Spleen (tissue), 11 donors: Measurements from ENCODE around the gene LTBP2. TPM values are rescaled to one million over a fixed set of nuclear protein-coding genes. Genes with fewer than 3 reads are reported as not detected.

ENCODE experiments used
- DNase-seq: peaks from one replicate; pipeline ENCODE4 v3.0.0-alpha.2; 2020
- H3K27ac ChIP-seq, 8 donors: fragments of 200-600 bp; sonication (generic) in 7 of 8; 1 replicate in 4 of 8; 2 replicates in 4 of 8; pipeline versions ENCODE4 v1.5.0 to v1.8.0; 2016 to 2021; ENCODE audit warnings: inconsistent platforms in 4 of 8, mild to moderate bottlenecking in 4 of 8, moderate library complexity in 1 of 8
- H3K27me3 ChIP-seq, 7 donors: fragments of 200-600 bp; sonication (generic) in 6 of 7; replicated peaks in 1 of 7; 1 replicate in 4 of 7; 2 replicates in 3 of 7; pipeline versions ENCODE4 v1.5.0 to v1.8.0; 2016 to 2021; ENCODE audit warnings: inconsistent platforms in 3 of 7, mild to moderate bottlenecking in 1 of 7
- H3K36me3 ChIP-seq, 6 donors: fragments of 200-600 bp; sonication (generic) in 5 of 6; 1 replicate in 4 of 6; 2 replicates in 2 of 6; pipeline versions ENCODE4 v1.5.0 to v1.8.0; 2016 to 2021; ENCODE audit warnings: inconsistent platforms in 2 of 6
- H3K4me1 ChIP-seq, 6 donors: fragments of 200-600 bp; sonication (generic) in 5 of 6; 1 replicate in 3 of 6; 2 replicates in 3 of 6; pipeline versions ENCODE4 v1.5.0 to v1.8.0; 2016 to 2021; ENCODE audit warnings: inconsistent platforms in 3 of 6
- H3K4me3 ChIP-seq, 8 donors: fragments of 200-600 bp; sonication (generic) in 7 of 8; 1 replicate in 4 of 8; 2 replicates in 4 of 8; pipeline versions ENCODE4 v1.5.0 to v1.8.0; 2016 to 2021; ENCODE audit warnings: inconsistent platforms in 4 of 8, mild to moderate bottlenecking in 4 of 8, moderate library complexity in 2 of 8
- H3K9me3 ChIP-seq, 8 donors: fragments of 200-600 bp; sonication (generic) in 7 of 8; 1 replicate in 4 of 8; 2 replicates in 4 of 8; pipeline versions ENCODE4 v1.5.0 to v1.8.0; 2016 to 2021; ENCODE audit warnings: inconsistent platforms in 4 of 8
- POLR2A ChIP-seq, 3 donors: fragments of 450-650 bp; IDR thresholded peaks; one replicate each; pipeline ENCODE4 v1.5.1; 2017; ENCODE audit warnings: antibody characterized with exemption in 3 of 3, mild to moderate bottlenecking in 1 of 3
- POLR2AphosphoS5 ChIP-seq, 3 donors: sonication (generic); formaldehyde crosslinking; IDR thresholded peaks; one replicate each; pipeline ENCODE4 v1.5.1; 2017; ENCODE audit warnings: antibody characterized with exemption in 3 of 3
- WGBS, 5 donors: extraction: QIAGEN DNeasy Blood & Tissue Kit in 3 of 5; methylation state at CpG; one replicate each; pipeline versions ENCODE4 v1.1.5 to v1.1.7; 2013 to 2018; 5-methylcytosine and 5-hydroxymethylcytosine counted together
- intact Hi-C: fragments of 100-400 bp; cut with DNase I; formaldehyde crosslinking; loops from one replicate; pipeline ENCODE4 v1.15.0; 2023; ENCODE audit warnings: low total_unique reads
- polyA plus RNA-seq, 3 donors: library from polyadenylated mRNA; stranded (reverse); fragments of 200-250 nt; gene quantifications; one replicate each; pipeline ENCODE4 v1.2.1, GENCODE V29; 2013
- total RNA-seq, 7 donors: library from RNA; depleted of rRNA in 3 of 7; stranded (reverse); fragments of >200 nt in 3 of 7; fragmentation: NEBNext Ultra II Directional in 4 of 7; extraction: Animal tissue kit (Norgen Biotek cat#: 25700) in 4 of 7; gene quantifications; one replicate each; pipeline versions ENCODE4 v1.1.0 to v1.2.1, GENCODE V29; 2016 to 2021
- TF ChIP-seq, protein P1 (sequence below), 11 experiments: fragments of 200-600 bp in 7 of 11; fragments of 450-650 bp in 4 of 11; sonication (generic) in 4 of 11; IDR thresholded peaks in 8 of 11; conservative IDR thresholded peaks in 3 of 11; 1 replicate in 7 of 11; 2 replicates in 4 of 11; pipeline versions ENCODE4 v1.4.0 to v1.8.0; 2016 to 2021; ENCODE audit warnings: antibody characterized with exemption in 11 of 11, inconsistent platforms in 4 of 11, mild to moderate bottlenecking in 1 of 11
- donor health status: healthy with polysubstance abuse.
- donor health status: DM: no; HTN: no; CAD: no; lungs with moderate emphysema.
- donor health status: DM: no; HTN: no; CAD: no.
- donor health status: Bipolar disorder and iron deficiency.
- donor health status: healthy.
- donor health status: DM: no; HTN: no; CAD: no.
- donor health status: DM: yes; HTN: yes; CAD: no.

The LTBP2 gene
- total and polyA plus RNA-seq, 10 donors, result 3.4 to 10.7 (median 5.6) TPM

DNA sequence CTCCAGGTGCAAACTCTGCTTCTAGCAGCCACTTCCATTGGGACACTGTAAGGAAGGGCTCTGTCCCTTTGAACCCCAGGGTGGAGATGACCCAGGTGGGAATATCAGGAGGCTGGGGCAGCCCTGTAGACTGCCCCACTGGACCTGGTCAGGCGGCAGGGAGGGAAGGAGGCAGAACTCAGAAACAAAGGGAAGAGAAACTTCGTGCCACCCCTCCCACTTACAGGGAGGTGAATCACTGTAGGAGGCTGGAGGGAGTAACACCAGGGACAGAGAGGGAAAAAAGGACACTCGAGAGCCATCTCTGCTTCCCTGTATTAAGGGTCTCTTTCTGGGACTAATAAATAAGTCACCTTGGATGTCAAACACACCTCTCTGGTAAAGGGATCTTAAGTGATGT lies 81.0 kb downstream of the LTBP2 start:
- H3K27ac ChIP-seq, result no peak overlapping the region
- TF ChIP-seq POLR2AphosphoS5 (IDR thresholded peaks at IDR 0.05), result no peak
- TF ChIP-seq, protein P1, sequence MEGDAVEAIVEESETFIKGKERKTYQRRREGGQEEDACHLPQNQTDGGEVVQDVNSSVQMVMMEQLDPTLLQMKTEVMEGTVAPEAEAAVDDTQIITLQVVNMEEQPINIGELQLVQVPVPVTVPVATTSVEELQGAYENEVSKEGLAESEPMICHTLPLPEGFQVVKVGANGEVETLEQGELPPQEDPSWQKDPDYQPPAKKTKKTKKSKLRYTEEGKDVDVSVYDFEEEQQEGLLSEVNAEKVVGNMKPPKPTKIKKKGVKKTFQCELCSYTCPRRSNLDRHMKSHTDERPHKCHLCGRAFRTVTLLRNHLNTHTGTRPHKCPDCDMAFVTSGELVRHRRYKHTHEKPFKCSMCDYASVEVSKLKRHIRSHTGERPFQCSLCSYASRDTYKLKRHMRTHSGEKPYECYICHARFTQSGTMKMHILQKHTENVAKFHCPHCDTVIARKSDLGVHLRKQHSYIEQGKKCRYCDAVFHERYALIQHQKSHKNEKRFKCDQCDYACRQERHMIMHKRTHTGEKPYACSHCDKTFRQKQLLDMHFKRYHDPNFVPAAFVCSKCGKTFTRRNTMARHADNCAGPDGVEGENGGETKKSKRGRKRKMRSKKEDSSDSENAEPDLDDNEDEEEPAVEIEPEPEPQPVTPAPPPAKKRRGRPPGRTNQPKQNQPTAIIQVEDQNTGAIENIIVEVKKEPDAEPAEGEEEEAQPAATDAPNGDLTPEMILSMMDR (IDR thresholded peaks at IDR 0.05 in 8 of 11, conservative IDR thresholded peaks at IDR 0.05 in 3 of 11), result no peak
- TF ChIP-seq POLR2A (IDR thresholded peaks at IDR 0.05), result no peak
- H3K4me1 ChIP-seq, result no peaks in the 10 kb centered on the region
- no peaks in the 10 kb centered on the region for H3K36me3 ChIP-seq
- no peak overlapping the region for H3K4me3 ChIP-seq
- DNase-seq, result no peak
- 77 to 84% (median 80%) methylated on average over 3 of the region's 3 CpGs for WGBS, 5 donors
- no peaks in the 10 kb centered on the region for H3K9me3 ChIP-seq
- H3K27me3 ChIP-seq, result no peaks in the 10 kb centered on the region
- intact Hi-C loops, result no loop called here

DNA sequence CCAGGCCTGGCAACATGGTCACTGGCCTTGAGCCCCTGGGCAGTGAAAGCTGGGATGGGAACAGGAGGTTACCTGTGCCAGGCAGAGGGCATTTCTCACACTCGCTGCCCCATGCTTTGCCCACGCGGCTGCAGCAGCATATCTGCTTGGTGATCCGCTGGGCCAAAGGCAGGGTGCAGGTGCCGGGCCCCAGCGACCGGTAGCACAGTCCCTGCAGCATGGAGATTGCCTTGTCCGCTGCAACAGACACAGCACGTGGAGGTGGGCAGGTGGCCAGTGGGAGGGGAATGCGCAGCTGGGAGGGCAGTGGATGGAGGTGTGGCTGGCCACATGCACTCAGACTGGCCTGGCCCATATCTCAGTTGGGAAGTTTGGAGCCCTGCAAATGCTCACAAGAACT lies 83.2 kb downstream of the LTBP2 start:
- intact Hi-C loops, result no loop called here
- no peaks in the 10 kb centered on the region for H3K27me3 ChIP-seq
- TF ChIP-seq POLR2AphosphoS5 (IDR thresholded peaks at IDR 0.05) (no peak), POLR2A (IDR thresholded peaks at IDR 0.05) (no peak)
- TF ChIP-seq, protein P1 (IDR thresholded peaks at IDR 0.05 in 8 of 11, conservative IDR thresholded peaks at IDR 0.05 in 3 of 11), result no peak
- 95 to 96% (median 95%) methylated on average over 5 to 10 of the region's 10 CpGs for WGBS, 5 donors
- no peaks in the 10 kb centered on the region for H3K9me3 ChIP-seq
- H3K36me3 ChIP-seq, result no peaks in the 10 kb centered on the region
- no peak overlapping the region for H3K27ac ChIP-seq
- H3K4me3 ChIP-seq, result no peak overlapping the region
- H3K4me1 ChIP-seq, result peaks cover 0 to 7% (median 2%) of the 10 kb centered on the region in 6 donors
- DNase-seq, result no peak

DNA sequence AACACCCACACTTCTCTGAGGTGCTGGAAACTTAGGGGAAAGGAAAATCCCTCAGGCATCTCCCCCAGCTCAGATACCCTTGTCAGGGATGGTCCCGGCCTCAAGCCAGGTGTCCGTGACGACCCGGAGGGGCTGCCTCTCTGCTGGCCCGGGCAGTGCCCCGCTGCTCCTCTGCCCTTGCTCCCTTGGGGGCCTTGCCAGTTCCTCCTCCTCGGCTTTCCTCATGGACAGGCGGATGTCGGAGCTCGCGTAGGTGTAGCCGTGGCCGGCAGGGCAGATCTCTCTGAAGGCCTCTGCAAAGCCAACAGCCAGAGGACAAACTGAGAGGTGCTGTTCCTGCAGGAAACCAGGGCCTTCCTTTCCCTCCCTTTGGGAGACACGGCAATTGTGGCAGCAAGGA lies 83.6 kb downstream of the LTBP2 start:
- no peaks in the 10 kb centered on the region for H3K36me3 ChIP-seq
- H3K4me1 ChIP-seq, result peaks cover 0 to 7% (median 2%) of the 10 kb centered on the region in 6 donors
- H3K9me3 ChIP-seq, result no peaks in the 10 kb centered on the region
- DNase-seq, result no peak
- H3K4me3 ChIP-seq, result no peak overlapping the region
- intact Hi-C loops, result no loop called here
- no peak for TF ChIP-seq POLR2AphosphoS5 (IDR thresholded peaks at IDR 0.05)
- no peak for TF ChIP-seq POLR2A (IDR thresholded peaks at IDR 0.05)
- TF ChIP-seq, protein P1 (IDR thresholded peaks at IDR 0.05 in 8 of 11, conservative IDR thresholded peaks at IDR 0.05 in 3 of 11), result no peak
- WGBS, 5 donors, result 80 to 87% (median 83%) methylated on average over 9 to 14 of the region's 14 CpGs
- H3K27ac ChIP-seq, result no peak overlapping the region
- no peaks in the 10 kb centered on the region for H3K27me3 ChIP-seq

DNA sequence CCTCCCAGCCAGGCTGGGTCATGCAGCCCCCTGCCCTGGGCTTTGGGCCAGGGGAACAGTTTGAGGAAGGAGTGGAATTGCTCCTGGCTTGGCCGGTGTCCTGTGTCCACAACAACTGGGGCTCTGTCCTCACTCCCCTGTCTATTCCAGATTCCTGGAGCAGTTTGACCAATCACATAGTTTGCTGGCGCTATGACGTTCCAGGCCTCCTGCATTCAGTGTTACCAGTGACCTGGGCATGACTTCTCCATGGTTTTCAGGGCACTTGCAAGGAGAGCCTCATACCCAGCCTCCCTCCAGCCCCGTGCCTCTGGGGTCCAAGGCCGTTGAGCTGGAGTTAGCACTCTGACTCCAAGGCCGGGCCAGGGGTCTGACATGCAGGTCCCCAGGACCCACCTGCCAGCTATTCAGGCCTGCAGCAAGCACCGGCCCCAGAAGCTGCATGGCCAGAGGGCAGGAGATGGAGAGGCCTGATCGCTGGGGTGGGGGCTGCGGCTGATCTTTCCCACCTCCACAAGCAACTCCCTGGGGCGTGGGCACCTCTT lies 84.2 kb downstream of the LTBP2 start:
- WGBS, 5 donors, result 68 to 100% (median 78%) methylated on average over 3 to 10 of the region's 10 CpGs
- intact Hi-C loops, result no loop called here
- peaks cover 0 to 7% (median 2%) of the 10 kb centered on the region in 6 donors for H3K4me1 ChIP-seq
- TF ChIP-seq, protein P1 (IDR thresholded peaks at IDR 0.05 in 8 of 11, conservative IDR thresholded peaks at IDR 0.05 in 3 of 11), result no peak
- TF ChIP-seq POLR2AphosphoS5 (IDR thresholded peaks at IDR 0.05) (no peak), POLR2A (IDR thresholded peaks at IDR 0.05) (no peak)
- peaks cover 0 to 2% (median 0%) of the 10 kb centered on the region in 7 donors for H3K27me3 ChIP-seq
- no peak for DNase-seq
- H3K9me3 ChIP-seq, result no peaks in the 10 kb centered on the region
- H3K36me3 ChIP-seq, result no peaks in the 10 kb centered on the region
- no peak overlapping the region for H3K27ac ChIP-seq
- H3K4me3 ChIP-seq, result no peak overlapping the region
